Testis (tissue), 3 donors: ENCODE measurements around the gene GTPBP4. TPM values are rescaled to one million over a fixed set of nuclear protein-coding genes. Genes with fewer than 3 reads are reported as not detected.
"Not testable (repeated sequence)": the region's sequence is repeated elsewhere in the genome, so short reads cannot be mapped to it uniquely, and the experiment has no call there.

Source experiments
- DNase-seq: peaks from one replicate; pipeline ENCODE4 v3.0.0-alpha.2; 2019
- H3K27ac ChIP-seq, 2 donors: fragments of 200-600 bp; sonication (generic); one replicate each; pipeline ENCODE4 v1.5.1; 2019
- H3K27me3 ChIP-seq: fragments of 200-600 bp; sonication (generic); one replicate; pipeline ENCODE4 v1.5.1; 2019
- H3K36me3 ChIP-seq: fragments of 200-600 bp; sonication (generic); one replicate; pipeline ENCODE4 v1.5.1; 2017; ENCODE audit warnings: low read depth; ENCODE audit errors: missing control alignments
- H3K4me1 ChIP-seq: fragments of 200-600 bp; sonication (generic); one replicate; pipeline ENCODE4 v1.5.1; 2019
- H3K4me3 ChIP-seq, 2 donors: fragments of 200-600 bp; sonication (generic); one replicate each; pipeline ENCODE4 v1.5.1; 2017 to 2019
- H3K9me3 ChIP-seq: fragments of 200-600 bp; sonication (generic); one replicate; pipeline ENCODE4 v1.5.1; 2017
- POLR2A ChIP-seq: fragments of 450-650 bp; IDR thresholded peaks from one replicate; pipeline ENCODE4 v1.6.1; 2017; ENCODE audit warnings: antibody characterized with exemption, mild to moderate bottlenecking, moderate library complexity
- WGBS, 2 donors: methylation state at CpG; one replicate each; pipeline ENCODE4 v1.1.5; 2018; 5-methylcytosine and 5-hydroxymethylcytosine counted together
- intact Hi-C: fragments of 100-400 bp; cut with DNase I; formaldehyde crosslinking; loops from one replicate; pipeline ENCODE4 v1.15.1; 2023; ENCODE audit warnings: low total_unique reads
- polyA plus RNA-seq: library from polyadenylated mRNA; stranded (reverse); fragments of 350-450 nt; fragmentation: Illumina TruSeq; extraction: RNeasy Lipid Tissue Mini Kit (QIAGEN cat#74804); gene quantifications from one replicate; pipeline ENCODE4 v1.2.3, GENCODE V29; 2014; ENCODE audit warnings: low read depth, low replicate concordance; ENCODE audit not compliant: insufficient read depth
- total RNA-seq, 2 donors: library from RNA; depleted of rRNA; stranded (reverse); fragments of >200 nt; gene quantifications; one replicate each; pipeline ENCODE4 v1.2.3, GENCODE V29; 2016
- TF ChIP-seq, protein P1 (sequence below), 3 experiments: fragments of 450-650 bp in 2 of 3; fragments of 200-600 bp in 1 of 3; sonication (generic) in 1 of 3; IDR thresholded peaks; one replicate each; pipeline ENCODE4 v1.5.1; 2016 to 2019; ENCODE audit warnings: antibody characterized with exemption in 3 of 3, mild to moderate bottlenecking in 2 of 3, moderate library complexity in 1 of 3

GTPBP4 gene
- total and polyA plus RNA-seq, 3 donors from 2014 or later, result 54.9 to 81.8 (median 57.2) TPM

DNA sequence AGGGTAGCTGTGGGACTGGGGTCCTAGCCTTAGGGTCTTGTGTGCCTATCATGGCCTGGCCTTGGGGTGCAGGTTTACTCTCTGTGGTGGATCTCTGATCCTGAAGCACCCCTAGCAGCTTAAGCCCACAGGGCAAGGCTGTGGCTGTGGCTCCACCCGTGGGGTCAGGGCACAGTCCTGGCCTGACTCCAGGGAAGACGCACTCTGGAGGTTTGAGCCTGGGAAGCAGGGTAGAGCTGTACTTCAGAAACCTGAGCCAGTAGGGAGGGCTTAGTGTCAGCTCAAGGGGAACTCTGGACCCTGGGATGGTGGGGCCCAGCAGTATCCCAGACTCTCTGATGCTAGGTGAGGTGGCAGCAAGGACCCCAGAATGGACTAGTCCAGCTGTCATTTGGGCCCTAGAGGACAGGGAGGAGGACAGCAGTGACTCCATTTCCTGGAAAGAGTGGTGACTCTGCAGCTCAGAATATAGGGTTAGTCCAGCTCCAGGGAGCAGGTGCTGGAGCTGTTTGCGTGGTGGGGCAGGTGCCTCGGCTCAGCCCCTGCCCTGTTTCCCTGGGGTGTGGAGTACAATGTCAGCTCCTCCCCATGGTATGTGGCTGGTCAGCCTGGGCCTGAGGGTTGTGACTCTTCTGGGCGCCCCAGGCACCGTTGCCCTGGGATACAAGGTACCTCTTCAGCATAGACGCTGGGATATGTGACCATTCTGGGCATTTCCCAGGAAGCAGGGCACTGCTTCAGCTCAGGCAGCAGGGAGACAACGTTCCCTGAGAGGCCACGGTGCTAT is 15.8 kb downstream of the GTPBP4 start:
- intact Hi-C loops, result no loop called here
- TF ChIP-seq, protein P1, sequence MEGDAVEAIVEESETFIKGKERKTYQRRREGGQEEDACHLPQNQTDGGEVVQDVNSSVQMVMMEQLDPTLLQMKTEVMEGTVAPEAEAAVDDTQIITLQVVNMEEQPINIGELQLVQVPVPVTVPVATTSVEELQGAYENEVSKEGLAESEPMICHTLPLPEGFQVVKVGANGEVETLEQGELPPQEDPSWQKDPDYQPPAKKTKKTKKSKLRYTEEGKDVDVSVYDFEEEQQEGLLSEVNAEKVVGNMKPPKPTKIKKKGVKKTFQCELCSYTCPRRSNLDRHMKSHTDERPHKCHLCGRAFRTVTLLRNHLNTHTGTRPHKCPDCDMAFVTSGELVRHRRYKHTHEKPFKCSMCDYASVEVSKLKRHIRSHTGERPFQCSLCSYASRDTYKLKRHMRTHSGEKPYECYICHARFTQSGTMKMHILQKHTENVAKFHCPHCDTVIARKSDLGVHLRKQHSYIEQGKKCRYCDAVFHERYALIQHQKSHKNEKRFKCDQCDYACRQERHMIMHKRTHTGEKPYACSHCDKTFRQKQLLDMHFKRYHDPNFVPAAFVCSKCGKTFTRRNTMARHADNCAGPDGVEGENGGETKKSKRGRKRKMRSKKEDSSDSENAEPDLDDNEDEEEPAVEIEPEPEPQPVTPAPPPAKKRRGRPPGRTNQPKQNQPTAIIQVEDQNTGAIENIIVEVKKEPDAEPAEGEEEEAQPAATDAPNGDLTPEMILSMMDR (IDR thresholded peaks at IDR 0.05), result no peak
- TF ChIP-seq POLR2A, result no peak
- no peaks in the 10 kb centered on the region for H3K9me3 ChIP-seq
- H3K27ac ChIP-seq, result no peak overlapping the region
- H3K4me1 ChIP-seq, result no peaks in the 10 kb centered on the region
- no peaks in the 10 kb centered on the region for H3K36me3 ChIP-seq
- H3K4me3 ChIP-seq, result no peak overlapping the region
- WGBS, 2 donors, result 87 to 97% methylated on average over 3 to 9 of the region's 9 CpGs
- H3K27me3 ChIP-seq, result no peaks in the 10 kb centered on the region
- no peak for DNase-seq

DNA sequence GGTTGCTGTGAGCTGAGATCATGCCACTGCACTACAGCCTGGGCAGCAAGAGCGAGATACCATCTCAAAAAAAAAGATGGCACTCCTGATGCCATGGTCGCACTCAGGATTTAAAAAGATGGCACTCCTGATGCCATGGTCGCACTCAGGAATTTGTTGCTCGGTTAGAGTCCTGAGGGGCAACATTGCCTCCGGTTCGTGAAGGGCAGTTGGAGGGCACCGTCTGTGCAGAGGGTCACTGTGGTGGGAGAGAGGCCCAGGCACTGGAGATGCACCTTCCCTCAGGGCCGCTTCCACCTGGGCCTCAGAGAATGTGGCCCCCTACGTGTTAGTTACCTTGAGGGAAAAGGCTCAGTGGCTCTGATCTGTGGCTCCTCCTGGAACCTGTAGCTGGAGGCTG is 18.3 kb downstream of the GTPBP4 start:
- DNase-seq, result no peak
- 97 to 98% methylated on average over 7 to 9 of the region's 9 CpGs for WGBS, 2 donors
- H3K27me3 ChIP-seq, result no peaks in the 10 kb centered on the region
- H3K9me3 ChIP-seq, result no peaks in the 10 kb centered on the region
- TF ChIP-seq, protein P1 (IDR thresholded peaks at IDR 0.05), result no peak
- no peak for TF ChIP-seq POLR2A
- intact Hi-C loops, result no loop called here
- H3K27ac ChIP-seq, result no peak overlapping the region
- H3K4me1 ChIP-seq, result no peaks in the 10 kb centered on the region
- no peaks in the 10 kb centered on the region for H3K36me3 ChIP-seq
- no peak overlapping the region for H3K4me3 ChIP-seq

- Histone ChIP-seq H3K4me1 (no peaks in the 10 kb centered on the region), H3K27ac (no peak overlapping the region), H3K36me3 (no peaks in the 10 kb centered on the region), H3K27me3 (no peaks in the 10 kb centered on the region), H3K9me3 (no peaks in the 10 kb centered on the region), H3K4me3 (no peak overlapping the region)
- TF ChIP-seq POLR2A, result no peak
- TF ChIP-seq, protein P1 (IDR thresholded peaks at IDR 0.05), result no peak
- WGBS, 2 donors, result 73 to 83% methylated on average over 10 of the region's 10 CpGs
- intact Hi-C loops, result no loop called here
- no peak for DNase-seq
These were observed 19.3 kb downstream of the GTPBP4 start for GRCh38 chr10:1007583-1007982.

DNA sequence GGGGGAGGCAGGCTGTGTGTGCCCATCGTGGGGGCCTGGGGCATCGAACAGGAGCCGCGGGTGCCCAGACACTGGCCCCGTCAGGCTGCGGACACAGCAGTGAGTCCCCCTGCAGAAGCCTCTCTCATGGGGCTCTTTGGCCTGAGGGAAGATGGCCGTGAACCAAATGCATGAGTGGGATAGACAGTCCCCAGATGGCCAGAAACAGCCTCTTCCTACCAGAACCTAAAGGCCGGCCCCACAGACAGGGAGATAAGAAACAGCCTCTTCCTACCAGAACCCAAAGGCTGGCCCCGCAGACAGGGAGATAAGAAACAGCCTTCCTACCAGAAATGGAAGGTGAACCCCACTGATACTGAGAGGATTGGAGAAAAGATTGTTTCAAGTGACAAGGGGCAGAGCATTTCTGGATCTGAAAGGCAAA is 20.8 kb downstream of the GTPBP4 start:
- no peak overlapping the region for H3K27ac ChIP-seq
- H3K36me3 ChIP-seq, result no peaks in the 10 kb centered on the region
- H3K9me3 ChIP-seq, result no peaks in the 10 kb centered on the region
- no peak for TF ChIP-seq POLR2A
- TF ChIP-seq, protein P1 (IDR thresholded peaks at IDR 0.05), result no peak
- H3K27me3 ChIP-seq, result no peaks in the 10 kb centered on the region
- H3K4me1 ChIP-seq, result no peaks in the 10 kb centered on the region
- intact Hi-C loops, result no loop called here
- no peak overlapping the region for H3K4me3 ChIP-seq
- no peak for DNase-seq
- 88 to 92% methylated on average over 5 to 9 of the region's 9 CpGs for WGBS, 2 donors

DNA sequence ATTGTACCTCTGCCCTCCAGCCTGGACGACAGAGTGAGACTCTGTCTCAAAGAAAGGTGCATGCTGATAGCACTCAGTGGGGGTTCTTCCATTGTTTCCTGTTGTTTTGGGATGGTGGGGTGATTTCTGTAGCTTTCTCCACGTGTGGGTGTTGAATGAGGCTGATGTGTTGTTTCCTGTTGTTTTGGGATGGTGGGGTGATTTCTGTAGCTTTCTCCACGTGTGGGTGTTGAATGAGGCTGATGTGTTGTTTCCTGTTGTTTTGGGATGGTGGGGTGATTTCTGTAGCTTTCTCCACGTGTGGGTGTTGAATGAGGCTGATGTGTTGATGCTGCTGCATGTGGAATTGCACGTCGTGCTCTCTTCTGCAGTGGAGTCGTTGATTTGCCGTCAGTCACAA is 21.7 kb downstream of the GTPBP4 start:
- 70 to 79% methylated on average over 8 of the region's 8 CpGs for WGBS, 2 donors
- H3K9me3 ChIP-seq, intact Hi-C loops, H3K4me3 ChIP-seq, H3K36me3 ChIP-seq, H3K27ac ChIP-seq, DNase-seq, H3K4me1 ChIP-seq, H3K27me3 ChIP-seq: not testable (repeated sequence)
